Neural cell (in vitro differentiated cells): Measurements from ENCODE around the gene AIP. TPM values are rescaled to one million over a fixed set of nuclear protein-coding genes. Genes with fewer than 3 reads are reported as not detected.

ENCODE experiments used
- H2AFZ ChIP-seq: fragments of 200-600, 300-800 bp; sonication (generic), shearing (Covaris generic); 2 replicates; pipeline ENCODE4 v1.6.0; 2014; ENCODE audit warnings: low read depth, mild to moderate bottlenecking, antibody characterized with exemption, low read length, moderate library complexity
- H3F3A ChIP-seq: fragments of 200-600 bp; shearing (Covaris generic); 2 replicates; pipeline ENCODE4 v1.6.1; 2016; ENCODE audit warnings: mild to moderate bottlenecking, moderate library complexity, mixed read lengths, antibody characterized with exemption, low read length; ENCODE audit not compliant: insufficient read depth, poor library complexity, severe bottlenecking
- H3K27ac ChIP-seq: fragments of 200-600, 300-800 bp; sonication (generic), shearing (Covaris generic); 2 replicates; pipeline ENCODE4 v1.5.1; 2014; ENCODE audit warnings: mild to moderate bottlenecking, low read length, moderate library complexity
- H3K27me3 ChIP-seq: fragments of 300-800, 200-600 bp; sonication (generic), shearing (Covaris generic); 2 replicates; pipeline ENCODE4 v1.6.0; 2014; ENCODE audit warnings: mild to moderate bottlenecking, low read depth, low read length, moderate library complexity; ENCODE audit not compliant: insufficient read depth
- H3K36me3 ChIP-seq: fragments of 300-800, 200-600 bp; sonication (generic), shearing (Covaris generic); 2 replicates; pipeline ENCODE4 v1.5.1; 2014; ENCODE audit warnings: mild to moderate bottlenecking, antibody characterized with exemption, low read length, moderate library complexity; ENCODE audit not compliant: insufficient read depth
- H3K4me2 ChIP-seq: fragments of 300-800, 200-600 bp; sonication (generic), shearing (Covaris generic); 2 replicates; pipeline ENCODE4 v1.6.0; 2014; ENCODE audit warnings: mild to moderate bottlenecking, low read length
- H3K4me3 ChIP-seq: fragments of 300-800, 200-600 bp; sonication (generic), shearing (Covaris generic); 2 replicates; pipeline ENCODE4 v1.5.1; 2014; ENCODE audit warnings: mild to moderate bottlenecking, low read length, moderate library complexity
- H3K79me2 ChIP-seq: fragments of 200-600 bp; shearing (Covaris generic); replicated peaks from 2 replicates; pipeline ENCODE4 v1.6.0; 2014; ENCODE audit warnings: mild to moderate bottlenecking, low read length, moderate library complexity; ENCODE audit not compliant: insufficient read depth
- H3K9ac ChIP-seq: fragments of 300-800, 200-600 bp; sonication (generic), shearing (Covaris generic); 2 replicates; pipeline ENCODE4 v1.6.1; 2016; ENCODE audit warnings: mild to moderate bottlenecking, low read length, mixed read lengths
- H3K9me2 ChIP-seq: fragments of 200-600 bp; shearing (Covaris generic); 2 replicates; pipeline ENCODE4 v1.6.1; 2016; ENCODE audit warnings: mild to moderate bottlenecking, low read length, mixed read lengths; ENCODE audit not compliant: insufficient read depth
- H3K9me3 ChIP-seq: fragments of 200-600, 300-800 bp; sonication (generic), shearing (Covaris generic); 2 replicates; pipeline ENCODE4 v1.6.1; 2016; ENCODE audit warnings: mild to moderate bottlenecking, mixed run types, low read length, moderate library complexity, mixed read lengths
- H4K20me1 ChIP-seq: fragments of 200-600 bp; shearing (Covaris generic); 2 replicates; pipeline ENCODE4 v1.6.1; 2016; ENCODE audit warnings: mild to moderate bottlenecking, mixed run types; ENCODE audit not compliant: insufficient read depth
- EP300 ChIP-seq: fragments of 450-650 bp; conservative IDR thresholded peaks from 2 replicates; pipeline ENCODE4 v1.6.1; 2014; ENCODE audit warnings: antibody characterized with exemption, mild to moderate bottlenecking, moderate library complexity; ENCODE audit not compliant: poor library complexity, severe bottlenecking
- EZH2 ChIP-seq: fragments of 200-600, 300-800 bp; shearing (Covaris generic), sonication (generic); IDR thresholded peaks from 2 replicates; pipeline ENCODE4 v1.6.1; 2014; ENCODE audit warnings: antibody characterized with exemption, low read length, borderline replicate concordance, mild to moderate bottlenecking; ENCODE audit not compliant: insufficient read depth, poor library complexity, severe bottlenecking
- MXI1 ChIP-seq: fragments of 450-650 bp; conservative IDR thresholded peaks from 2 replicates; pipeline ENCODE4 v1.6.1; 2014; ENCODE audit warnings: antibody characterized with exemption, mild to moderate bottlenecking; ENCODE audit not compliant: poor library complexity, severe bottlenecking
- POLR2AphosphoS5 ChIP-seq: IDR thresholded peaks from 2 replicates; pipeline ENCODE4 v1.6.1; 2012
- RAD21 ChIP-seq: fragments of 450-650 bp; conservative IDR thresholded peaks from 2 replicates; pipeline ENCODE4 v1.6.1; 2014; ENCODE audit warnings: antibody characterized with exemption, mild to moderate bottlenecking, moderate library complexity
- SMC3 ChIP-seq: fragments of 450-650 bp; conservative IDR thresholded peaks from 2 replicates; pipeline ENCODE4 v1.6.1; 2014; ENCODE audit warnings: antibody characterized with exemption, mild to moderate bottlenecking, moderate library complexity; ENCODE audit not compliant: poor library complexity
- TAF1 ChIP-seq: IDR thresholded peaks from 2 replicates; pipeline ENCODE4 v1.6.1; 2012; ENCODE audit warnings: low read depth
- polyA plus RNA-seq: library from polyadenylated mRNA; depleted of rRNA; stranded (reverse); fragments of >200 nt; gene quantifications from 2 replicates; pipeline ENCODE4 v1.2.3, GENCODE V29; 2014
- TF ChIP-seq, protein P1 (sequence below): IDR thresholded peaks from 2 replicates; pipeline ENCODE4 v1.6.1; 2012; ENCODE audit warnings: borderline replicate concordance
- TF ChIP-seq, protein P2 (sequence below): fragments of 450-650 bp; IDR thresholded peaks from 2 replicates; pipeline ENCODE4 v1.5.1; 2014; ENCODE audit warnings: antibody characterized with exemption, mild to moderate bottlenecking, moderate library complexity; ENCODE audit not compliant: poor library complexity, severe bottlenecking

AIP gene
- polyA plus RNA-seq, 1 donor from 2014 or later: 83.9 TPM

DNA sequence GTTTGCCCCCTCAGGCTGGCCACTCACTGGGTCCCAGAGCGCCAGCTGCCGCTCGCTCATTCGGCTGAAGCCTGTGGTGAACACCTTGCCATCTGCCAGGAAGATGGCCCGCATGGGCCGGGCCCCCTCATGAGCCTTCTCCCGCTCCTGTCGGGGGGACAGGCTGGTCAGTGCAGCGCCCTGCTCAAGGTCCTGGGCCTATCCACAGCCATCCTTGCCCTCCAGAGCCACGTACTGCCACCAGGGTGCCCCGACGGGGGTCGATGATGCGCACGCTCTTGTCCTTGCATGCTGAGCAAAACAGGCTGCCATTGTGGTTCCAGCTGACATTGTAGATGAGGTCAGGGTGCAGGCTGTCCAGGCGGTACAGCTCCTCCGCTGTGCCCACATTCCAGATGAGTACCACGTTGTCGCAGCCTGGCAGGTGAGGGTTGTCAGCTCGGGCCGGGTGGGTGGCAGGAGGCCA is 41.7 kb upstream of the AIP start:
- no peak overlapping the region for H3K27ac ChIP-seq
- no peaks in the 10 kb centered on the region for H3K79me2 ChIP-seq
- H2AFZ ChIP-seq: no peak overlapping the region
- no peaks in the 10 kb centered on the region for H3F3A ChIP-seq
- no peaks in the 10 kb centered on the region for H4K20me1 ChIP-seq
- no peak overlapping the region for H3K9ac ChIP-seq
- no peaks in the 10 kb centered on the region for H3K27me3 ChIP-seq
- no peak overlapping the region for H3K4me2 ChIP-seq
- no peaks in the 10 kb centered on the region for H3K36me3 ChIP-seq
- H3K9me3 ChIP-seq: no peaks in the 10 kb centered on the region
- H3K9me2 ChIP-seq: no peaks in the 10 kb centered on the region
- TF ChIP-seq, protein P1, sequence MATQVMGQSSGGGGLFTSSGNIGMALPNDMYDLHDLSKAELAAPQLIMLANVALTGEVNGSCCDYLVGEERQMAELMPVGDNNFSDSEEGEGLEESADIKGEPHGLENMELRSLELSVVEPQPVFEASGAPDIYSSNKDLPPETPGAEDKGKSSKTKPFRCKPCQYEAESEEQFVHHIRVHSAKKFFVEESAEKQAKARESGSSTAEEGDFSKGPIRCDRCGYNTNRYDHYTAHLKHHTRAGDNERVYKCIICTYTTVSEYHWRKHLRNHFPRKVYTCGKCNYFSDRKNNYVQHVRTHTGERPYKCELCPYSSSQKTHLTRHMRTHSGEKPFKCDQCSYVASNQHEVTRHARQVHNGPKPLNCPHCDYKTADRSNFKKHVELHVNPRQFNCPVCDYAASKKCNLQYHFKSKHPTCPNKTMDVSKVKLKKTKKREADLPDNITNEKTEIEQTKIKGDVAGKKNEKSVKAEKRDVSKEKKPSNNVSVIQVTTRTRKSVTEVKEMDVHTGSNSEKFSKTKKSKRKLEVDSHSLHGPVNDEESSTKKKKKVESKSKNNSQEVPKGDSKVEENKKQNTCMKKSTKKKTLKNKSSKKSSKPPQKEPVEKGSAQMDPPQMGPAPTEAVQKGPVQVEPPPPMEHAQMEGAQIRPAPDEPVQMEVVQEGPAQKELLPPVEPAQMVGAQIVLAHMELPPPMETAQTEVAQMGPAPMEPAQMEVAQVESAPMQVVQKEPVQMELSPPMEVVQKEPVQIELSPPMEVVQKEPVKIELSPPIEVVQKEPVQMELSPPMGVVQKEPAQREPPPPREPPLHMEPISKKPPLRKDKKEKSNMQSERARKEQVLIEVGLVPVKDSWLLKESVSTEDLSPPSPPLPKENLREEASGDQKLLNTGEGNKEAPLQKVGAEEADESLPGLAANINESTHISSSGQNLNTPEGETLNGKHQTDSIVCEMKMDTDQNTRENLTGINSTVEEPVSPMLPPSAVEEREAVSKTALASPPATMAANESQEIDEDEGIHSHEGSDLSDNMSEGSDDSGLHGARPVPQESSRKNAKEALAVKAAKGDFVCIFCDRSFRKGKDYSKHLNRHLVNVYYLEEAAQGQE: no peak
- no peak for TF ChIP-seq RAD21
- no peak for TF ChIP-seq MXI1
- TF ChIP-seq, protein P2, sequence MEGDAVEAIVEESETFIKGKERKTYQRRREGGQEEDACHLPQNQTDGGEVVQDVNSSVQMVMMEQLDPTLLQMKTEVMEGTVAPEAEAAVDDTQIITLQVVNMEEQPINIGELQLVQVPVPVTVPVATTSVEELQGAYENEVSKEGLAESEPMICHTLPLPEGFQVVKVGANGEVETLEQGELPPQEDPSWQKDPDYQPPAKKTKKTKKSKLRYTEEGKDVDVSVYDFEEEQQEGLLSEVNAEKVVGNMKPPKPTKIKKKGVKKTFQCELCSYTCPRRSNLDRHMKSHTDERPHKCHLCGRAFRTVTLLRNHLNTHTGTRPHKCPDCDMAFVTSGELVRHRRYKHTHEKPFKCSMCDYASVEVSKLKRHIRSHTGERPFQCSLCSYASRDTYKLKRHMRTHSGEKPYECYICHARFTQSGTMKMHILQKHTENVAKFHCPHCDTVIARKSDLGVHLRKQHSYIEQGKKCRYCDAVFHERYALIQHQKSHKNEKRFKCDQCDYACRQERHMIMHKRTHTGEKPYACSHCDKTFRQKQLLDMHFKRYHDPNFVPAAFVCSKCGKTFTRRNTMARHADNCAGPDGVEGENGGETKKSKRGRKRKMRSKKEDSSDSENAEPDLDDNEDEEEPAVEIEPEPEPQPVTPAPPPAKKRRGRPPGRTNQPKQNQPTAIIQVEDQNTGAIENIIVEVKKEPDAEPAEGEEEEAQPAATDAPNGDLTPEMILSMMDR: no peak
- TF ChIP-seq SMC3: no peak
- TF ChIP-seq EP300: no peak
- TF ChIP-seq EZH2: no peak
- TF ChIP-seq POLR2AphosphoS5: no peak
- TF ChIP-seq TAF1: no peak
- H3K4me3 ChIP-seq: no peak overlapping the region

DNA sequence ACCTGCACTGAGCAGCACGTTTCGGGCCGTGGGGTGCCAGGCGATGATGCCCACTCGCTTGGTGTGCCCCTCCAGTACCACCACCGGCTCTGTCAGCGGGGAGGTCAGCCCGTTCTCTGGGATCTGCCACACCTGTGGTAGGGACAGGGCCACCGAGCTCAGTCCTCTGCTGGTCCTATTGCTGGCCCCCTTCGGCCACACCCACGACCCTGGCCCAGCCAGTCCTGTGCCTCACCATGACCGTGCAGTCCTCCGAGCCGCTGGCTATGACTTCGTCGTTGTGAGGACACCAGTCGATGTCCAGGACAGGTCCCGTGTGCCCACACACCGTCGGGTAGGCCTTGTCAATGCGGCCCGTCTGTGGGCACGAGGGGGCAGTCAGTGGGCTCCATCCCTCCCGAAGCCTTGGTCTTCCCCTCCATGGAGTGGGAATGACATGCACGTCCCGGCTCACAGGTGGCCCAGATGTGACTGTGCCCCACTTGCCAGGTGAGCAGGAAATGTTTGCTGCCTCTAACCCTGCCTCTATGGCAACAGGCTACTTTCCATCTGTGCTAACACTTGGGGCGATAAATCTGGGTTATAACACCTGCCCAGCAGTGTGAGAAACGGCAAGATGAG is 41.0 kb upstream of the AIP start:
- no peak overlapping the region for H3K9ac ChIP-seq
- no peaks in the 10 kb centered on the region for H3K9me2 ChIP-seq
- H3K27ac ChIP-seq: no peak overlapping the region
- no peak overlapping the region for H3K4me2 ChIP-seq
- H3K9me3 ChIP-seq: no peaks in the 10 kb centered on the region
- no peak overlapping the region for H2AFZ ChIP-seq
- H3K36me3 ChIP-seq: no peaks in the 10 kb centered on the region
- no peaks in the 10 kb centered on the region for H3K27me3 ChIP-seq
- no peaks in the 10 kb centered on the region for H3K79me2 ChIP-seq
- no peaks in the 10 kb centered on the region for H4K20me1 ChIP-seq
- H3F3A ChIP-seq: no peaks in the 10 kb centered on the region
- H3K4me3 ChIP-seq: no peak overlapping the region
- TF ChIP-seq, protein P1: no peak
- no peak for TF ChIP-seq EZH2
- no peak for TF ChIP-seq TAF1
- TF ChIP-seq SMC3: no peak
- TF ChIP-seq EP300: no peak
- TF ChIP-seq MXI1: no peak
- TF ChIP-seq, protein P2: no peak
- no peak for TF ChIP-seq POLR2AphosphoS5
- TF ChIP-seq RAD21: no peak
